Right hindlimb (tissue), 1 donor: Measurements from ENCODE around the gene CUEDC1.
"Not testable (repeated sequence)": the region's sequence is repeated elsewhere in the genome, so short reads cannot be mapped to it uniquely, and the experiment has no call there.

Experiments
- DNase-seq: peaks from one replicate; pipeline ENCODE4 v3.0.0-alpha.2; 2018

The CUEDC1 gene

GRCh38 chr17:57937492-57937891 is 17.7 kb downstream of the CUEDC1 start:
- DNase-seq: no peak

DNA sequence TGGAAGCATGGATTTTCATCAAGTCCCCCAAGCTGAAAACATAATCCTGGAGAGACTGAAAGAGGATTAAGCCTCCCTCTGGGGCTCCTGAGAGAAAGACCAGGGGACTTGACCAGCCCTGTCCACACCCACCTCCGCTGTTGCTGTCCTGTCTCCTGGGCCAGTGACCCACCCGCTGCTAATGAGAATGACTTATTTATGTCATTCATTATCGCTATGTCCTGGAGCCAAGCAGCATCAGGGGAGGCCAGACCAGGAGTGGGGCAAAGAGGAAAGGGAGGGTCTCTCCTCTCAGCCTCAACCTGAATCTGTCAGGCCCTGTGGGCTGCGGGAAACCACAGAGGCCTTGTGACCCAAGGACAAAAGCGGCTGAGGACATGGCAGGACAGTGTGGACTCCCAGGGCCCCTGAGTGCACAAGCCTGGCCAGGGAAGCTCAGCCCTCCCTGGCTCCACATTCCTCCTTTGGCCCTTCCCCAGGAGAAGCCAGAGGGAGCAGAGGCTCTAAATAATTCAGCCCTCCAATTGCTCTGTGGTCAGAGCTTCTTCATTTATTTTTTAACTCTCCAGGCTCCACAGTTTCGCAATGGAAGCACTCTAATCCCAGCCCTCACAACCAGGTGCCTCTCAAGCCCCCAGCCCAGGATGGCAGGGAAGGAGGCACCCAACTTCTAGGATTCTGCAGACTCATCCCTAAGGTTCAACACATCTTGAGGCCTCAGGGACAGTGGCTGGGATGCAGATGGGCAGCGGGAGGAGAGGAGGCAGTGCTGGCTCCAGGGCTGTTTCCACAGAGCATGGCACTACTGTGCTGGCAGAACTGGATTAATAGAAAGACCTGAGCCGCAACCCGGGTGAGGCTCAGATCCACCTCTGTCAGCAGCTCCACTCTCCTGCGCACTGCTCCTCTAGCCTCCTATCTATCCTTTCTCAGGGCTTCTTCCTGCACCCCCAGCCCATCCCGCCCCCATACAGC is 19.1 kb downstream of the CUEDC1 start:
- peak; percentile 85 for DNase-seq

- DNase-seq: no peak
Measured at GRCh38 chr17:57931488-57932137, 23.6 kb downstream of the CUEDC1 start.

GRCh38 chr17:57930239-57930638 is 25.0 kb downstream of the CUEDC1 start:
- DNase-seq: no peak

- DNase-seq: no peak
Measured at GRCh38 chr17:57929386-57929785, 25.8 kb downstream of the CUEDC1 start.

GRCh38 chr17:57928928-57929327 is 26.3 kb downstream of the CUEDC1 start:
- DNase-seq: no peak

GRCh38 chr17:57927048-57927723 is 28.0 kb downstream of the CUEDC1 start:
- DNase-seq: peak; percentile 89

- DNase-seq: no peak
Measured at GRCh38 chr17:57926723-57927047, 28.5 kb downstream of the CUEDC1 start.

DNA sequence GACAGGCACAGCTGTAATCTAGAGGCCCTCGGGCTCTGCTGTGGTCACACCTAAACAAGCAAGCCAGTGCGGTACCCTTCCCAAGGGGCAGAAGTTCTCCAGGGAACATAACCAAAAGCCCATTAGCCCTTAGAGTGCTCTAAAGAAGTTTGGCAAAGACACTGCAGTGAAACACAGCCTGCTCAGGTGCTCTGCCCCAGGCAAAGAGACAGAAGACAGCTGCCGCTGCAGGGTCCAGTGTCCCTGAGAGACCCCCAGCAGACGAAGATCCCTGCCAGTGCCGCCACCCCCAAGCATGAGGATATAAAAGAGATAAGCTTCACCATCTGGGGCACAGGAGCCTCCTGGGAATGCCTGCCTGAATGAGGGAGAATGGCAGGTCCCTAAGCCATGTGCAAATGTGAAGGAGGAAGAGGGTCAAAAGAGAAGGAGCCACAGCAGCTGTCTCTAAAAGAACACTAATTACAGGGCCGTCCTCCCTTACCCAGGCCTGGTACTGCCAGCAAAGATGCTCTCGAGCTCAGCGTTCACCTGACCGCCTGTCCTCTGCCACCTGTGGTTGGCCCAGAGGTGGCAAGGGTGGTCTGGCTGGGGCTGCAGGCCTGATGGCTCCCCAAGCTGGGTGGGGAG is 29.7 kb downstream of the CUEDC1 start:
- no peak for DNase-seq

DNA sequence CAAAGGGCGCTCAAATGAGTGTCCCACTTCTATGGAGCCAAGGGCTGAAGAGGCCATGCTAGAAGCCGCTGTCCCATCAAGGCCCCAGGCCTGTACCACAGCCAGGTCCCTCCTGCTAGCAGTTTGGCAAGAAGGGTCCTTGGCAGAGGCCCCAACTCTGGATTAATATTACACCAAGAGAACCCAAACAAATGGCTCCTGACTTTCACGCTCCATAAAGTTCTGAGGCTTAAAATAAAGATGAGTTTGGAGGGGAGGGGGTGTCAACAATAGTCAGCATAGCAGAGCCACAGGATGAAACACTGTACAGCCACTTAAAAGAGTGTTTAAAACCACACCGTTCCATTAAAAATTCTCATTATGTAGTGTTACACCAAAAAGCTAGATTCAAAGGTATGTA is 30.5 kb downstream of the CUEDC1 start:
- peak; percentile 70 for DNase-seq

- DNase-seq: no peak
Measured at GRCh38 chr17:57923182-57923872, 31.9 kb downstream of the CUEDC1 start.

- not testable (repeated sequence) for DNase-seq
Measured at GRCh38 chr17:57922745-57923144, 32.5 kb downstream of the CUEDC1 start.

DNA sequence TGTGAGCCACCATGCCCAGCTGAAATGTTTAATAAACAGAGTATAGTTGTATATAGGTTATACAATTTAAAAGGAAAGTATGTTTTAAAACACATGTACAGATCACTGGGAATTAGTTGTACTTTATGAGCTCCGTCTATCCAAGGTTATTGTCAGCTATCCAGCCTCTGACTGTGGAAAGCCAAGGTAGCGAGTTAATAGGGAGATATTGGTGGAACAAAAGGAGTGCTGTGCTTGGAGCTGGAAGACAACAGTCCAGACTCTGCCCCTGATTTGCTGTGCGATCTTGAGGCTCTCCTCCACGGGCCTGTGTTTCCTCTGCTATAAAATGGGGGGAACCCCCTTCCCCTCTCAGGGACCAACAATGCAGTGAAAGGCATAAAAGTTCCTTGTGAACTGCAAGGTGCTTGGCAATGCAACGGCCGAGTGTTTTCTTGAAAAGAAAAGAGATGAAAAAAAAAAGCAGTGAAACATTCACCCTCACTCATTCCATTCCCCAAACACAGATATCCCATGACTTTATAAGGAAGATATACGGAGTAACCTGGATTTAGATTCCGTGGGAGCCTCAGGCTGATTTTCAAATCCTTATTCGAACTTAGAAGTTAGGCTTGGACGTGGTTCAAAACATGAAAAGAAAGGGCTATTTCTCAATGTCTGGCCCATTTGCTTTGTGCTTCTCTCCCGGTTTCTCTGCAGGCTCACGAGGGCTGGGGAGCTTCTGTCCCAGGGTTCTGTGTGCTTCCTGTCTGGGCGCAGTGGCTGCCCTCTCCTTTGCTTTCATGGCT is 34.1 kb downstream of the CUEDC1 start:
- no peak for DNase-seq

DNA sequence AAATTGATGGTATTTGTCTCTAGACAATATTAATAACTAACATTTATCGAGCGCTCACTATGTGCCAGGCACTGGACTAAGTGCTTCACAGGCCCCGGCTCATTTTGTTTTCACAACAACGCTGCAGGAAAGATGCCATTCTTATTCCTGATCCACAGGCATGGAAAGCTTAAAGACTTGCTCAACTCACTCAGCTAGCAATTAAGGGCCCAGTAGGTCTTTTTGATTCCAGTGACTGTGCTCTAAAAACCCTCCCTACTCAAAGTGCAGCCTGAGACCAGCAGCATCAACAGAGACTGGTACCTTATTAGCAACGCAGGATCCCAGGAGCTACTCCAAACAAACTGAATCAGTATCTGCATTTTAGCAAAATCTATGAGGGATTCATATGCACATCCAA is 35.3 kb downstream of the CUEDC1 start:
- no peak for DNase-seq

GRCh38 chr17:57918017-57918895 is 37.0 kb downstream of the CUEDC1 start:
- DNase-seq: no peak

DNA sequence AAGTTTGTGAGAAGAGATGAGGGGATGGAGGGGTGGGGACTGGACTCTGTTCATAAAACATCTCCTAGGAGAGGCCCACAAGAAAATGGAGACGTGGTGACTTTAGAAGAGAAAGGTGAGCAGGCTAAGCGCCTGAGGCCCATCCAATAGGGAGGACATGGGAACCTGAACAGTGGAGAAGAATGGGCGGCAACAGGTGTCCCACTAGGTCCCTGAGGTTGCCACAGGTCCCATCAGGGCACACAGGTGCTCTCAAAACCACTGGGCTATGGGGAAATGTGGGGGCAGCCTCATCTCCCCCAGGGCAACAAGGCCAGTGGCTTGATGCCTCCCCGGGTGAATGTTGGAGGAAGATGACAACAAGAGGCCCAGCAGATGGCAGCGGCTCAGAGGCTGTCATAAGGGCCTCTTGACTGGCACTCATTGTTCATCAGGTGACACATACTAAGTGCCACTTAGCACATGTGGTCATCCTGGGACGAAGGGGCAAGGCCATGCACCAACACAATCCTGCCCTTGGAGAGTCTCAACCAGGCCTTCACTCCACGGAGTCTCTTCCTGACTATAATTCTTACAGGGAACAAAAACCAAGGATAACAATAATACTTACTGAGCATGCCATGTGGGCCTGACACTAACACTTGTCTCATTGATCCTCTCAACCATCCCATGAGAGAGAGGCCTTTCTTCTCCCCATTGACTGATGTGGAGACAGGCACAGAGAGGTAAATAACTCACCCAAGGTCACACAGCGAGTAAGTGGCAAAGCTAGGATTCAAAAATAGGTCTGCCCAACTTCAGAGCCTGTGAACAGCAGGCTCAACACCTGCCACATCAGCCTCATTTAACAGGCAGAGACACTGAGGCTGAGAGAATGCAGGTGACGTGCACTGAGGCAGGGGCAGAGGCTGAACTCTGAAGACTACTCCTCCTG is 38.0 kb downstream of the CUEDC1 start:
- DNase-seq: no peak

GRCh38 chr17:57915985-57916757 is 39.0 kb downstream of the CUEDC1 start:
- peak; percentile 83 for DNase-seq

DNA sequence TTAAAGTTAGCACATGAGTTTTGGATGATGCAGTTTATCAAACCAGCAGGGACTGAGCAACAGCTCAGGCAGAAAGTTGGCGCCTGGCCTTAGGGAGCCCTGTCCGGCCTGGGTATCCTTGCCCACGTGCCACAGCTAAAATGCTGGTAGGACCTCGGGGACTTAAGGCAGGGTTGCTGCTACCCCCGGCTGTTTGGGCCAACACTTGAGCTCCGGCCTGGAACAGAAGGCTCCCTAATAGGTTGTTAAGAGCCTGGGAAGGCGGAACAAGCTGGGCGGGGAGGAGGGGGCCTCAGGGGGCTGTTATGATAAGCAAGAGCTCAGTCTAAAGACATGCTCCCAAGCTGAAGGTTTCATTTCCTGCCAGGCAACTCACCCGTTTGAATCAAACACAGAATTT is 39.7 kb downstream of the CUEDC1 start:
- DNase-seq: peak; percentile 53
